22Rv1 (cell line): ENCODE results near the gene RNF135.

Source experiments
- ZFX ChIP-seq: fragments of 450-650 bp; IDR thresholded peaks from 2 replicates; pipeline ENCODE4 v1.6.1; 2017; ENCODE audit warnings: antibody characterized with exemption, borderline replicate concordance
- TF ChIP-seq, protein P1 (sequence below): fragments of 450-650 bp; IDR thresholded peaks from 2 replicates; pipeline ENCODE4 v1.5.1; 2017; ENCODE audit warnings: mild to moderate bottlenecking

- TF ChIP-seq, protein P1, sequence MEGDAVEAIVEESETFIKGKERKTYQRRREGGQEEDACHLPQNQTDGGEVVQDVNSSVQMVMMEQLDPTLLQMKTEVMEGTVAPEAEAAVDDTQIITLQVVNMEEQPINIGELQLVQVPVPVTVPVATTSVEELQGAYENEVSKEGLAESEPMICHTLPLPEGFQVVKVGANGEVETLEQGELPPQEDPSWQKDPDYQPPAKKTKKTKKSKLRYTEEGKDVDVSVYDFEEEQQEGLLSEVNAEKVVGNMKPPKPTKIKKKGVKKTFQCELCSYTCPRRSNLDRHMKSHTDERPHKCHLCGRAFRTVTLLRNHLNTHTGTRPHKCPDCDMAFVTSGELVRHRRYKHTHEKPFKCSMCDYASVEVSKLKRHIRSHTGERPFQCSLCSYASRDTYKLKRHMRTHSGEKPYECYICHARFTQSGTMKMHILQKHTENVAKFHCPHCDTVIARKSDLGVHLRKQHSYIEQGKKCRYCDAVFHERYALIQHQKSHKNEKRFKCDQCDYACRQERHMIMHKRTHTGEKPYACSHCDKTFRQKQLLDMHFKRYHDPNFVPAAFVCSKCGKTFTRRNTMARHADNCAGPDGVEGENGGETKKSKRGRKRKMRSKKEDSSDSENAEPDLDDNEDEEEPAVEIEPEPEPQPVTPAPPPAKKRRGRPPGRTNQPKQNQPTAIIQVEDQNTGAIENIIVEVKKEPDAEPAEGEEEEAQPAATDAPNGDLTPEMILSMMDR = no peak
- no peak for TF ChIP-seq ZFX
These were observed 12.7 kb upstream of the RNF135 start for GRCh38 chr17:30958187-30958586.
